MM.1S (cell line): ENCODE measurements around the gene C11orf21.

Experiments used
- EZH2 ChIP-seq: fragments of 300-600 bp; sonication (generic); optimal IDR thresholded peaks from 2 replicates; pipeline ENCODE3; 2017; ENCODE audit warnings: low read depth, mild to moderate bottlenecking, antibody characterized with exemption, low read length, mixed read lengths
- TF ChIP-seq, protein P1 (sequence below): fragments of 300-600 bp; sonication (generic); IDR thresholded peaks from 2 replicates; pipeline ENCODE4 v1.5.1; 2016; ENCODE audit warnings: antibody characterized with exemption, low read length, mixed read lengths

DNA sequence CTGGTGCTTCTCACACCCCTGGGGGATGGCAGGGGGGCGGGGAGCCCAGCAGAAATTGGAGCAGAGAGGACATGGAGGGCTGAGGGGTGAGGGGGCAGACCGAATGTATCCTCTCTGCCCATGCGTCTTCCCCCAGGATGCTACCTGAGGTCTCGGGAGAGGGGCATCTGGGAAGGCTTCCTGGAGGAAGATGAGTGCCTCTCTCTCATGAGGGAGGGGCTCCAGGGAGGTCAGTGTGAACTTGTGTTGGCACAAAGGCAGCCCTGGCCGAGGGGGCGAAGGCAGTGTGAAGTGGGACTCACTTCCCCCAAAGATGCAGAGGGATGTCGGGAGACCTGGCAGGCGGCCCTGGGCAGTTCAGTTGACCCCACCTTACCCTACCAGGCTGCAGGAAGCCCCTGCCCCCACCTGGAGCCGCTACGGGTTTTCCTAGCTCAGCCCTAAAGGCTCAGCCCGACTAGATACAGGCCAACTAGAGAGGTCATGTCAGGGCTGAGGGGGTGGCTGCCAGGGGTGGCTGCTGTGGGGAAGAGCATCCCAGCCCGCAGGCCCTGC, 41.7 kb downstream of the C11orf21 start:
- TF ChIP-seq, protein P1, sequence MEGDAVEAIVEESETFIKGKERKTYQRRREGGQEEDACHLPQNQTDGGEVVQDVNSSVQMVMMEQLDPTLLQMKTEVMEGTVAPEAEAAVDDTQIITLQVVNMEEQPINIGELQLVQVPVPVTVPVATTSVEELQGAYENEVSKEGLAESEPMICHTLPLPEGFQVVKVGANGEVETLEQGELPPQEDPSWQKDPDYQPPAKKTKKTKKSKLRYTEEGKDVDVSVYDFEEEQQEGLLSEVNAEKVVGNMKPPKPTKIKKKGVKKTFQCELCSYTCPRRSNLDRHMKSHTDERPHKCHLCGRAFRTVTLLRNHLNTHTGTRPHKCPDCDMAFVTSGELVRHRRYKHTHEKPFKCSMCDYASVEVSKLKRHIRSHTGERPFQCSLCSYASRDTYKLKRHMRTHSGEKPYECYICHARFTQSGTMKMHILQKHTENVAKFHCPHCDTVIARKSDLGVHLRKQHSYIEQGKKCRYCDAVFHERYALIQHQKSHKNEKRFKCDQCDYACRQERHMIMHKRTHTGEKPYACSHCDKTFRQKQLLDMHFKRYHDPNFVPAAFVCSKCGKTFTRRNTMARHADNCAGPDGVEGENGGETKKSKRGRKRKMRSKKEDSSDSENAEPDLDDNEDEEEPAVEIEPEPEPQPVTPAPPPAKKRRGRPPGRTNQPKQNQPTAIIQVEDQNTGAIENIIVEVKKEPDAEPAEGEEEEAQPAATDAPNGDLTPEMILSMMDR: no peak
- TF ChIP-seq EZH2: no peak
